Raji (cell line): ENCODE results near the gene LPP.
A peak's percentile ranks its signal among the peaks of the same experiment; 100 is the strongest.

Experiments used
- POLR2A ChIP-seq: IDR thresholded peaks from 2 replicates; pipeline ENCODE4 v1.6.1; 2011; ENCODE audit warnings: low read depth, low read length, control low read depth; ENCODE audit not compliant: insufficient read depth

LPP gene

DNA sequence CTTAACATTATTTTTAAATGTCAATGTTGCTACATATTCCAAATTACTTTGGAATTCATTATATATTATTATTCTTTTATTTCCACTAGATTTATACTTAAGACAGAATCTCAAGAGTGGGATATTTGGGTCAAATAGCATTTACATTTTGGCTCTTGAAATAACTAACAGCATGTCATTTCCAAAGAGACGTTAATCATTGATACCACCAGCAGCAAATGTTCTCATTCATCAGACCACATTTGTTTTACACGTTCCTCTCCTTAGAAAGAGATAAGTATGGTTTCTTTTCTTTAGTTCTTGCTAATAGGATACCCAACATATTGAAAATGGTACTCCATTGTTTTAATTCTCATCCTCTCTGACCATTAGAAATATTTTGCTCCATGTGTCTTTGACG, 229.8 kb downstream of the LPP start:
- no peak for TF ChIP-seq POLR2A

DNA sequence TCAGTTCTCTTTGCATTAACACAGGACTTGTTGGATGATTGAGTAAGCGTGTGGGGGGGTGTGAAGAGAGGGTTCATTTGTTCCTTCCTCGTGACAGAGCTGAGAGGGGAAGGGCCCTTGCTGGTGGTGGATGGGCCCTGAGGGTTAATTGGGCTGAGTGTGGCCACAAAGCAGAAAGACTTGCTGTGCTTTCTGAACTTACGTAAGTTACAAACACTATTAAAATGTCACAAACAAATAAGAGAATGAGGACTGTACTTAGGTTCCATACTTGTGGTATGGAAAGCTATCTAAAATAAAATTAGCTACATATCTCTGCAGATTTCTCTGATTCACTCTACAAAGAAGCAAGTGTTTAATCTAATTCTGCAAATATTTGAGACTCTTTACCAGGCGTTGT, 231.3 kb downstream of the LPP start:
- TF ChIP-seq POLR2A = no peak

DNA sequence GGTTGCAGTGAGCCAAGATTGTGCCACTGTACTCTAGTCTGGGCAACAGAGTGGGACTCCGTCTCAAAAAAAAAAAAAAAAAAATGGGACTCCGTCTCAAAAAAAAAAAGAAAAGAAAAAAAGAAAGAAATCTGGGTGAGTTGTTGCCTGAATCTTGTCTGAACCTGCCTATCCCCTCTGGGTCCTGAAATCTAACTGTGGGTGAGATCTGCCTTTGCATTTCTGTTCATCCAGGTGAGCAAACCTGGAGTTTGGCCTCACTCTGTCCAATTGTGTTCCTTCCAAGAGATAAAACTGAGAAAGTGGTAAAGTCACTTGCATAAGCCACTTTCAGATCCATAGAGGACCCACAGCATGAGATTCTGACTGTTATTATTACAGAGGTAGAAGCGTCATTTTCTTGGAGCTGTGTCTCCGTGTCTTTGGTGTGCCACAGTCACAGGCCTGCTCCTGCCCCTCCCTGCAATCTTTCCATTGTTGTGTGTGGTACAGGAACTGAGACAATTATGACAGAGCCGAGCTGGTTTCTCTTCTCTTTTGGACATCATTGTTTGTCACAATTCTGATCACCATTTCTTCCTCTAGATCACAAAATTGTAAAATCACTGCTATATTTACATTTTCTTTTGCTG, 235.9 kb downstream of the LPP start:
- no peak for TF ChIP-seq POLR2A

DNA sequence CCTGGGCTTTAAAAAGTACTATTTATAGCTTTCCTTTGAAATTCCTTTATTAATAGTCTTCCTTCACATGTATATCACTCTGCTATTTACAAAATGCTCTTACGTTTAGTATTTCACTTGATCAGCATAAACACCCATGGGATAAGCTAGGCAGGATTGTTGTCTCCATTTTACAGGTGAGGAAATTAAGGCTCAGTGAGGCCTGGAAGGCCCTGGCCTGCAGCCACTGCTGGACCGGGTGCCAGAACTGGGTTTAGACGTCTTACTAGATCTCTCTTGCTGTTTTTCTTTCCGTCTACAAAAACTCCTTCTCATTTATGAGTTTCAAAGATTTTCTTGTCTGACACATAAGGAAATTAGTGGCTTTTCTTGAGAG, 236.4 kb downstream of the LPP start:
- no peak for TF ChIP-seq POLR2A

DNA sequence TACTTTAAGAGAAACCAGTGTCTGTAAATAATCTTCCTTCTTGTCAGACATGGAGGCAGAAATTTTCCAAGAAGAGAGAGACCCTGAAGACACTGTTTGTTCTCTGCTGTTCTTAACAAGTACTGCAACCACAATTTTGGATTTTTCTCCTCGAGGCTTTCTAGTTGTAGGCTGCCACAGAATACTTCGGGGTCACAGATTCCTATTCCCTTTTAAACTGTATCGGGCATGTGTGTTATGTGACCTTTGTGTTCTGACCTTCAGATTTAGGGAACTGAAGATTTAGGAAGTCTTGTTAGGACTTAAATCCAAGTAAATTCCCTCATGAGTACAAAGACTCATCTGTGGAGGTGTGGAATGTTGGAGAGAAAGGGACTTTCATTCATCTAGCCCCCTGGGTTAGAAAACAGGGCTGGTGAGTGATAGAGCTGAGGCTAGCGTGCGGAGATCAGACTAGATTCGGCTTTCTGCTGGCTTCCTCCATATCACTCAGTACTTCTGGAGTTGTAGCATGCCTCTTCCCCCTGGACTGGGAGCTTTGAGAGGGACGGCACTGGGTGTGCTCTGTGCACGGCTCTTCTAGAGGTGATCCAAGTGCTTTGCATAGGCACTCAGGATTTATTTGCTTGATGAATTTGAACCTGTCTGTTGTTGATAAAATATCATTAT, 237.0 kb downstream of the LPP start:
- TF ChIP-seq POLR2A = no peak

DNA sequence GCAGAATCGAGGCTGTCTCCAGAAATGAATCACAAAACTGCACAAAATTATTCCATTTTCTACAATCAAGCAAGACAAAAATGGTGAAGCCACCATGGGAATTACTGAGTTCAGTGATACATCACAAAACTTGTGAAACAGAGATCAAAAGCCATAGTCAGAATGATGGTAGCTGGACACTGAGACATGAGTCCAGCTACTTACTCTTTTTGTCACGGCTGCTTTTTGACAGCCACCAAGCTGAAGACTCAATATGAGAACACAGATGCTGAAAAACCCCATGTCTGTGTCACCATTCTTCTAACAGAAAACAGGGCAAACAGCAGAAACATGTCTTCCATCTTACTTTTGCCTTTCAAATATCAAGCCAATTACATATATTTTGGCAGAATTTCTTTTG, 237.6 kb downstream of the LPP start:
- TF ChIP-seq POLR2A = no peak

DNA sequence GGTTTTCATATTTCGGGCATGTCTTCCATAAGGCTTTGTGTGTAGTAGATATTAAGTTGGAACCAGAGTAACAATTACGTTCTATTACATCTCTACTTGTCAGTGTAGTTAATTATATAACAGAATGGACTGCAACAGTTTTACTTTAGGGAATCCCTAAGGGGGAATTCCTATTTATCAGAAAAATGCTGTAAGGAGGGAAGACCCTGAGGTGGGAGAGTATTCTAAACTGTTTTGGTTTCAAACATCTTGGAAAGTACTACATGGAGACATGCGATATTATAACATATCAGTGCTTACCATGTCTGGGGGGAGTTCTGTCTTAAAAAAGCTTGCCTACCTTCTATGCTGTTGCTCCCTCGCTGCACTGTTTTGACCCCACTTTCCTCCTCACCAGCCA, 238.1 kb downstream of the LPP start:
- no peak for TF ChIP-seq POLR2A

DNA sequence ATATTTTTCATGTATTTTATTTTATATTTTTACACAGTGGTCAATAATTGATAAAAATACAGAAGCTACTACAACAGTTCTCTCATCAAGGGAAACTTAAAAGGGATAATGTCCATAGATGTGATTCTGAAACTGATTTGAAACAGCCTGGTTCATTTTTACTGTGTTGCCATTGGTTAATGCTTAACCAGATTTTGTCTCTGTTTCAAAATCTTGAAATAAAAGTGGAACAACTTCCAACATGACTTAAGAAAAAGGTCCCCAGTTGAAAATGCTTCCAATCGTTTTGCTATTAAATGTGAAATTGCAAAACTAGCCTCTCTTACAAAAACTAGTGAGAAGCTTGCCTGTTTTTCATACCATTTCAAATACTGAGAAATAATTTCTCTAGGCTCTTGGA, 240.7 kb downstream of the LPP start:
- no peak for TF ChIP-seq POLR2A

DNA sequence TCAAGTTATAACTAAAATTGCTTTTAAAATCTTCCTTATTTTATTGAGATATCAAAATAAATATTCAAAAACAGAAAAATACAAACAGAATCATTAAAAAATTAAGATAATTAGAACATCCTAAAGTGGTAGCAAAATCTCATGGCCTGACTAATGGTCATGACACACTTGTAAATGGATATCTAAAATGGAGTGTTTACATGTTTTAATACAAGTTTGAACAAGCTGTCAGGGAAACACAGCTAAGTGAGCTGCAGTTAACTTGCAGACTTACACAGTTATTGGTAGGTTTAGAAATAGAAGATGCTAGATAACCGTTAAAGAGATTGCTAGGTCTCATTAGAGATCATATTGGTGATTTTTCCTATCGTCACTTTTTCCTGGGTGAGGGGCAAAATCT, 242.3 kb downstream of the LPP start:
- no peak for TF ChIP-seq POLR2A

DNA sequence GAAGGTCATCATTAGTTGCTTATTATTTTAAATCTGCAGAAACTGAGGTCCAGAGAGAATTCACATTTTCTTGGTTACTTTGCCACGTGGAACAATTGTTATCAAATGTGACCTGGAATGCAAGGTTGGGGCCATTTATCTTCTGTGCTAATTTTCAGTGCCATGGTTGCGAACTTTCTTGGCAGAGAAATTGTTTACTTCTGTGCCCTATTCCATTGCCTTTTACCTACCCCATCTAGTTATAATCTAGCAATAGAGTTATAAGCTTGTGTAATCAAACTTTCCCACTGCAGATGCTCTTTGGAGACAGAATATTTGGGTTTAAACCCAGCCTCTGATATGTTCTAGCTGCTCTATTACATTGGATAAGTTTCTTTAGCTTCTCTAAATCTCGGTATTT, 242.9 kb downstream of the LPP start:
- TF ChIP-seq POLR2A = no peak

DNA sequence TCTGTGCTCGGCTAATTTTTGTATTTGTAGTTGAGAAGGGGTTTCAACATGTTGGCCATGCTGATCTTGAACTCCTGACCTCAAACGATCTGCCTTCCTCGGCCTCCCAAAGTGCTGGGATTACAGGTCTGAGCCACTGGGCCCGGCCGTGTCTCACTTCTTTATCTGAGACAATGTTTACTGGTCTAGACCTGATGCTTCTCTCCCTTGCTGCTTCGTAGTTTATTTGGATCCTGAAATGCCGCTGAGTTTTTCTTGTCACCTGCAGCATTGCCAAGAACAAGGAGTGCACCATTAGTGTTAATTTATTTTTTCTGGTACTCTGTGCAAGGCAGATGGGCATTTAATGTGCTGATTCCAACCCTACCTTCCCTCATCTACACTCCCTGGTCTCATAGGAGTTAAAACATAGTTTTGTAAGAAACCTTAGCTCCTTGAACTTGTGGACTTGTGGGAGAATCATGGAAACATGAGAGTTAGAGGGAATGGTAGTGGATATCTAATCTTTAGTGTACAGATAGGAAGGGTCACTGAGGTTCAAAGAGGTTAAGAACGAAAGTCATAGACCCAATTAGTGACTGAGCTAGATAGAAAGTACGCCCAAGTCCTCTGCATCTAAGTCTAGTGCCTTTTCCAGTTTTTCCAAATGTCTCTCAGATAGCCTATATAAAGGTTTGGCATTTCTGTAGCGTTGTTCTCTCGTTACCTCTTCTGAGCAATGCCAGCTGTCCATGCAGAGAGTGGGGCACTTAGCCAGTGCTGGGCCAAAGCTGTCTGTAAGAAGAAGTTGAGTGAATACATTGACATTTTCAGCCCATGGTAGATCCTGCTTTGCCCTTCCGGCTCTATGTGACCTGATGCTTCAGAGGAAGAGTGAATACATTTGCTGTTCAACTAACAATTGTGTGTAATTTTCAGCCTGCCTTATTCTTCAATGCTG, 244.1 kb downstream of the LPP start:
- no peak for TF ChIP-seq POLR2A

DNA sequence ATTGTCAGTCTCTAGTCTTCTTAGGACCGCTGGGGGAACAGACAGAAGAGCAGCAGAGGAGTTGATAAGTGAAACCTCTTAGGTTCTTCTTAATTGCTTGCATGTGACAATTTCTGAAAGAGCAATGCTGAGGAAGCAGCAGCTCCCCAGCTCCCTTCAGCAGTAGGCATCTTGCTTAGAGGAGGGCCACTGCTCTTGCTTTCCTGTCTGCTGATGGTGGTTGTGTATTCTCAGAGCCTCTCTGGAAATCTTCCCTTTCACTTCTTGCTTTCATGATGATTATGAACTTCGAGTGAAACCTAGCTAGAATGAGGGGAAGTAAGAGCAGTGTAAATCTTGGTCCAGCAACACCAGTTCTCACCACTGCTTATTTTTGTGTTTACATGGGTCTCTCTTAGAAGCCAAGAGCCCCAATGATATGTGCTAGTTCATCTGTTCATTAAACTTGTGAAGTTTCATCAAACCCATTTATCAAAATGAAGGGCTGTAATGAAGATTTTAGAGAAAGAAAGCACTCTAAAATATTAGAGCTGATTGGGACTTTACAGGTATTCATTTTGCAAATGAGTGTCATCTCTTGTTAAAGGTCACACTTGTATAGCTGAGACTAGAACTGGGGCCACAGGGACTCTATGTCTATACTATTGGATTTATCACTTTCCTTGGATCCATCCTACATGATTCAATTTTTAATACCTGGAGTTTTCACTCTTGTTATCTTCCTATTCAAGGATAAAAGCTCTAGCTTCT, 246.7 kb downstream of the LPP start:
- TF ChIP-seq POLR2A = 0 out of 2 replicates have a peak, but pooled peaks have one; percentile 14

DNA sequence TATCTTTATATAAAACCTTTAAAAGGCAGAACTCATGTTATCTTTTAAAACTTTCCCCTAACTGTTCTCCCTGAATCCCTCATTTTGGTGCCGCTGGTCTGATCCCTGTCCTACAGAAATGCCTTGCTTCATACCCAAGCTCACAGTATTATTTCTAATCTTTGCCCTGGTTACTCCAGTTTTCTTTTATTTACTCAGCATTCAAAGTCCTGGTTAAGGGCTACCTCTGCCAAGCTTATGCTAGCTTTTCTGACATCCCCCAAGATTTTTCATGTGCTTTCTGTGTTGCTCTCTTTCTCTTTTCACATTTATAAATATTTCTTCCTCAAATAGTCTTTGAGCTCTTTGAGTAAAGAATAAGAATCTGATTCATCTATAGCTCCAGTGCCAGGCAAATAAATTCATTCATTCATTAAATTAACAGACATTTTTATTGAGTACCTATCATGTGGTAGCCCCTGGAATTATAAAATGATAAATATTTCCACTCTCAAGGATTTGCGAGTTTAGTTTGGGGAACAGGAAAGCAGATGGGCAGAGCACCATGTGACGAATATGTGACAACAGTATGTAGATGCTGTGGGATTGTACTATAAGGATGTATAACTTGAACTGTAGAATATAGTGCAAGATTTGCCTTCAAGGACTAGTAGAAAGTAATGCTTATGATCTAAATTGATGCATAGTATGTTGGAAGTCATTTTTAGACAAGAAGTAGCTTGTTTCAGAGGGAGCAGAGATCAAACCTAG, 247.5 kb downstream of the LPP start:
- TF ChIP-seq POLR2A = no peak

DNA sequence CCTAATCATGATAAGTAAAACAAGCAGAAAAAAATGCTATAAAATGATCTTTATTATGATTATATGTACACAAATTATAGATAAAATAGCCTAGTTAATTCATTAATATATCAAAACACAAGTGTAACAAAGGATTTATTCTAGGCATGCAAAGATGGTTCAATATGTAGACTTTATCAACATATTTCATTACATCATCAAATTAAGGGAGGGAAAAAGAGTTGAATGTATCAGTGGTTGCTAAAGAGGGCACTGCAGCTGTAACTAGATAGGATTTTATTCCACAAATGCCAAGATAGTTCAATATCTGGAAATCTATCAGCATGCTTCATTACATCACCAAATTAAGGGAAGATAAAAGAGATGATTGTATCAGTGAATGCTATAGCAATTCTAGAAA, 248.3 kb downstream of the LPP start:
- TF ChIP-seq POLR2A = no peak
